ENCODE measurements around the gene PIBF1.
"Not testable (repeated sequence)": the region's sequence is repeated elsewhere in the genome, so short reads cannot be mapped to it uniquely, and the experiment has no call there.

The PIBF1 gene

GRCh38 chr13:72782717-72783116 is 784 bp downstream of the PIBF1 start:
- WGBS, 2 experiments (ENCODE audit: insufficient coverage in 2 of 2): 31% methylated on average over 2 of the region's 7 CpGs; no CpG with 5 or more reads in 1 of the 2 experiments
- Histone ChIP-seq H3K9me3 (ENCODE audit: control insufficient read depth, low read length) (no peaks in the 10 kb centered on the region), H3K36me3 (ENCODE audit: control insufficient read depth, insufficient read depth, low read length) (peaks cover 36% of the 10 kb centered on the region), H3K27ac (ENCODE audit: low read depth, low read length, severe bottlenecking) (peak overlapping the region; percentile 86), H3K4me1 (ENCODE audit: control insufficient read depth, insufficient read depth, low read length, poor library complexity, severe bottlenecking) (peaks cover 10% of the 10 kb centered on the region), H3K4me3 (ENCODE audit: extremely low read depth, insufficient read depth, low read length, poor library complexity, severe bottlenecking) (peak overlapping the region; percentile 96)

- H3K4me3 ChIP-seq (ENCODE audit: extremely low read depth, insufficient read depth, low read length, poor library complexity, severe bottlenecking); H3K4me1 ChIP-seq (ENCODE audit: control insufficient read depth, insufficient read depth, low read length, poor library complexity, severe bottlenecking); H3K9me3 ChIP-seq (ENCODE audit: control insufficient read depth, low read length); H3K27ac ChIP-seq (ENCODE audit: low read depth, low read length, severe bottlenecking): not testable (repeated sequence)
- peaks cover 24% of the 10 kb centered on the region for H3K36me3 ChIP-seq (ENCODE audit: control insufficient read depth, insufficient read depth, low read length)
- 100% methylated on average over 1 of the region's 4 CpGs; no CpG with 5 or more reads in 1 of the 2 experiments for WGBS, 2 experiments (ENCODE audit: insufficient coverage in 2 of 2)
These were observed 2.7 kb downstream of the PIBF1 start for GRCh38 chr13:72784679-72785078.

- Histone ChIP-seq H3K27ac (ENCODE audit: low read depth, low read length, severe bottlenecking) (no peak overlapping the region), H3K4me3 (ENCODE audit: extremely low read depth, insufficient read depth, low read length, poor library complexity, severe bottlenecking) (no peak overlapping the region), H3K4me1 (ENCODE audit: control insufficient read depth, insufficient read depth, low read length, poor library complexity, severe bottlenecking) (no peaks in the 10 kb centered on the region), H3K9me3 (ENCODE audit: control insufficient read depth, low read length) (no peaks in the 10 kb centered on the region), H3K36me3 (ENCODE audit: control insufficient read depth, insufficient read depth, low read length) (peaks cover 39% of the 10 kb centered on the region)
- WGBS, 2 experiments (ENCODE audit: insufficient coverage in 2 of 2): no CpG with 5 or more reads among the region's 1 CpG
These were observed 6.9 kb downstream of the PIBF1 start for GRCh38 chr13:72788831-72789230.

GRCh38 chr13:72792640-72793039 is 10.7 kb downstream of the PIBF1 start:
- WGBS, 2 experiments (ENCODE audit: insufficient coverage in 2 of 2): no CpG with 5 or more reads among the region's 2 CpGs
- Histone ChIP-seq H3K36me3 (ENCODE audit: control insufficient read depth, insufficient read depth, low read length) (peaks cover 40% of the 10 kb centered on the region), H3K27ac (ENCODE audit: low read depth, low read length, severe bottlenecking) (no peak overlapping the region), H3K4me1 (ENCODE audit: control insufficient read depth, insufficient read depth, low read length, poor library complexity, severe bottlenecking) (no peaks in the 10 kb centered on the region), H3K9me3 (ENCODE audit: control insufficient read depth, low read length) (no peaks in the 10 kb centered on the region), H3K4me3 (ENCODE audit: extremely low read depth, insufficient read depth, low read length, poor library complexity, severe bottlenecking) (no peak overlapping the region)

- Histone ChIP-seq H3K27ac (ENCODE audit: low read depth, low read length, severe bottlenecking) (no peak overlapping the region), H3K4me3 (ENCODE audit: extremely low read depth, insufficient read depth, low read length, poor library complexity, severe bottlenecking) (no peak overlapping the region), H3K9me3 (ENCODE audit: control insufficient read depth, low read length) (no peaks in the 10 kb centered on the region), H3K4me1 (ENCODE audit: control insufficient read depth, insufficient read depth, low read length, poor library complexity, severe bottlenecking) (no peaks in the 10 kb centered on the region), H3K36me3 (ENCODE audit: control insufficient read depth, insufficient read depth, low read length) (peaks cover 47% of the 10 kb centered on the region)
- 50% methylated on average over 2 of the region's 3 CpGs; no CpG with 5 or more reads in 1 of the 2 experiments for WGBS, 2 experiments (ENCODE audit: insufficient coverage in 2 of 2)
These were observed 16.9 kb downstream of the PIBF1 start for GRCh38 chr13:72798817-72799216.

GRCh38 chr13:72804301-72804700 is 22.4 kb downstream of the PIBF1 start:
- Histone ChIP-seq H3K27ac (ENCODE audit: low read depth, low read length, severe bottlenecking) (no peak overlapping the region), H3K9me3 (ENCODE audit: control insufficient read depth, low read length) (no peaks in the 10 kb centered on the region), H3K36me3 (ENCODE audit: control insufficient read depth, insufficient read depth, low read length) (peaks cover 23% of the 10 kb centered on the region), H3K4me3 (ENCODE audit: extremely low read depth, insufficient read depth, low read length, poor library complexity, severe bottlenecking) (no peak overlapping the region), H3K4me1 (ENCODE audit: control insufficient read depth, insufficient read depth, low read length, poor library complexity, severe bottlenecking) (no peaks in the 10 kb centered on the region)
- 83 to 88% methylated on average over 1 of the region's 1 CpG for WGBS, 2 experiments (ENCODE audit: insufficient coverage in 2 of 2)

GRCh38 chr13:72805676-72806346 is 23.9 kb downstream of the PIBF1 start:
- peaks cover 14% of the 10 kb centered on the region for H3K36me3 ChIP-seq (ENCODE audit: control insufficient read depth, insufficient read depth, low read length)
- no peak overlapping the region for H3K4me3 ChIP-seq (ENCODE audit: extremely low read depth, insufficient read depth, low read length, poor library complexity, severe bottlenecking)
- no peaks in the 10 kb centered on the region for H3K9me3 ChIP-seq (ENCODE audit: control insufficient read depth, low read length)
- no peaks in the 10 kb centered on the region for H3K4me1 ChIP-seq (ENCODE audit: control insufficient read depth, insufficient read depth, low read length, poor library complexity, severe bottlenecking)
- no peak overlapping the region for H3K27ac ChIP-seq (ENCODE audit: low read depth, low read length, severe bottlenecking)
- WGBS, 2 experiments (ENCODE audit: insufficient coverage in 2 of 2): 67% methylated on average over 1 of the region's 1 CpG; no CpG with 5 or more reads in 1 of the 2 experiments

- WGBS, 2 experiments (ENCODE audit: insufficient coverage in 2 of 2): no CpG with 5 or more reads among the region's 1 CpG
- not testable (repeated sequence) for H3K27ac ChIP-seq (ENCODE audit: low read depth, low read length, severe bottlenecking); H3K4me3 ChIP-seq (ENCODE audit: extremely low read depth, insufficient read depth, low read length, poor library complexity, severe bottlenecking); H3K9me3 ChIP-seq (ENCODE audit: control insufficient read depth, low read length); H3K4me1 ChIP-seq (ENCODE audit: control insufficient read depth, insufficient read depth, low read length, poor library complexity, severe bottlenecking)
- H3K36me3 ChIP-seq (ENCODE audit: control insufficient read depth, insufficient read depth, low read length): peaks cover 14% of the 10 kb centered on the region
These were observed 24.6 kb downstream of the PIBF1 start for GRCh38 chr13:72806514-72806913.

- Histone ChIP-seq H3K4me1 (ENCODE audit: control insufficient read depth, insufficient read depth, low read length, poor library complexity, severe bottlenecking) (no peaks in the 10 kb centered on the region), H3K36me3 (ENCODE audit: control insufficient read depth, insufficient read depth, low read length) (peaks cover 10% of the 10 kb centered on the region), H3K27ac (ENCODE audit: low read depth, low read length, severe bottlenecking) (no peak overlapping the region), H3K9me3 (ENCODE audit: control insufficient read depth, low read length) (no peaks in the 10 kb centered on the region), H3K4me3 (ENCODE audit: extremely low read depth, insufficient read depth, low read length, poor library complexity, severe bottlenecking) (no peak overlapping the region)
- WGBS, 2 experiments (ENCODE audit: insufficient coverage in 2 of 2): no CpG with 5 or more reads among the region's 1 CpG
These were observed 27.1 kb downstream of the PIBF1 start for GRCh38 chr13:72808917-72809500.

- 85% methylated on average over 2 of the region's 8 CpGs; no CpG with 5 or more reads in 1 of the 2 experiments for WGBS, 2 experiments (ENCODE audit: insufficient coverage in 2 of 2)
- H3K27ac ChIP-seq (ENCODE audit: low read depth, low read length, severe bottlenecking): no peak overlapping the region
- peaks cover 3% of the 10 kb centered on the region for H3K4me1 ChIP-seq (ENCODE audit: control insufficient read depth, insufficient read depth, low read length, poor library complexity, severe bottlenecking)
- H3K9me3 ChIP-seq (ENCODE audit: control insufficient read depth, low read length): no peaks in the 10 kb centered on the region
- H3K36me3 ChIP-seq (ENCODE audit: control insufficient read depth, insufficient read depth, low read length): peaks cover 16% of the 10 kb centered on the region
- no peak overlapping the region for H3K4me3 ChIP-seq (ENCODE audit: extremely low read depth, insufficient read depth, low read length, poor library complexity, severe bottlenecking)
These were observed 38.4 kb downstream of the PIBF1 start for GRCh38 chr13:72820156-72820897.
